ENCODE measurements around the gene EHMT1. TPM values are rescaled to one million over a fixed set of nuclear protein-coding genes. Genes with fewer than 3 reads are reported as not detected.

EHMT1 gene
- total and polyA plus RNA-seq, 10 of the 15 experiments (the other 5 are each of a cell fraction or from before 2014, with no cell fraction given) = 2.9 to 100 (median 48.1) TPM

- no peaks in the 10 kb centered on the region for H4K20me1 ChIP-seq (ENCODE audit: control insufficient read depth, insufficient read depth)
- H3K4me1 ChIP-seq (ENCODE audit: control insufficient read depth, insufficient read depth, low read length) = no peaks in the 10 kb centered on the region; the same call in 1 of the 2 replicates
- SMC1A ChIA-PET (ENCODE audit: uncharacterized antibody, unreplicated experiment) = no interaction called here
- FAIRE-seq = no peak
- no peak overlapping the region for H3K9ac ChIP-seq (ENCODE audit: control insufficient read depth, insufficient read depth, low read length)
- WGBS (ENCODE audit: insufficient coverage, insufficient replicate concordance, low lambda C conversion rate, missing lambda C conversion rate) = 88% methylated on average over 28 of the region's 28 CpGs
- no peak for DNase-seq (ENCODE audit: low read depth, low spot score)
- in situ Hi-C loops (cut with MboI) = no loop called here
- RAD21 ChIA-PET (ENCODE audit: unreplicated experiment) = no interaction called here
- H3K27me3 ChIP-seq (replicated peaks in 1 of 2; ENCODE audit: control insufficient read depth in 2 of 2, insufficient read depth in 2 of 2, low read length in 1 of 2) = no peaks in the 10 kb centered on the region
- no TSS peak for BruUV-seq (replicated peaks)
- POLR2A ChIA-PET = no interaction called here
- no peak overlapping the region for H3K27ac ChIP-seq (ENCODE audit: control insufficient read depth, insufficient read depth)
- H3K79me2 ChIP-seq (ENCODE audit: control insufficient read depth, insufficient read depth, low read length) = no peaks in the 10 kb centered on the region
- no peak for ATAC-seq
- H2AFZ ChIP-seq (ENCODE audit: control insufficient read depth, low read depth, low read length) = no peak overlapping the region
- H3K4me2 ChIP-seq (ENCODE audit: control insufficient read depth, insufficient read depth) = no peak overlapping the region
- no peaks in the 10 kb centered on the region; the same call in 2 of the 3 replicates for H3K9me3 ChIP-seq (replicated peaks; ENCODE audit: control insufficient read depth, insufficient read depth, low read length)
- TF ChIP-seq ZNF207 (IDR thresholded peaks at IDR 0.05; ENCODE audit: borderline replicate concordance) (no peak), BACH1 (IDR thresholded peaks at IDR 0.05; ENCODE audit: borderline replicate concordance) (no peak), RELB (IDR thresholded peaks at IDR 0.05; ENCODE audit: low read depth) (no peak)
- CTCF ChIA-PET = no interaction called here
- no peak overlapping the region for H3K4me3 ChIP-seq
- intact Hi-C loops (cut with micrococcal nuclease; ENCODE audit: unreplicated experiment) = no loop called here
- peaks cover 10 to 45% of the 10 kb centered on the region in 2 experiments for H3K36me3 ChIP-seq (ENCODE audit: control insufficient read depth in 2 of 2, insufficient read depth in 2 of 2, low read length in 1 of 2)
Observed at GRCh38 chr9:137836151-137836830, 217.5 kb downstream of the EHMT1 start.

GRCh38 chr9:137836831-137837241, 218.0 kb downstream of the EHMT1 start:
- ATAC-seq = peak; percentile 23; the same call in 2 of the 3 replicates
- ChIA-PET SMC1A (ENCODE audit: uncharacterized antibody, unreplicated experiment) (no interaction called here), POLR2A (no interaction called here), RAD21 (ENCODE audit: unreplicated experiment) (no interaction called here), CTCF (no interaction called here)
- TF ChIP-seq CTCF (IDR thresholded peaks at IDR 0.05 in 2 of 3, conservative IDR thresholded peaks at IDR 0.05 in 1 of 3; ENCODE audit: control insufficient read depth in 2 of 3, extremely low read depth in 1 of 3, insufficient read depth in 1 of 3, low read depth in 3 of 3, low read length in 3 of 3) (0 out of 6 replicates have a peak, but pooled peaks of 1 of the 3 experiments have one; percentile 5), CEBPB (IDR thresholded peaks at IDR 0.05; ENCODE audit: borderline replicate concordance in 1 of 2, low read depth in 2 of 2, low read length in 2 of 2) (peak in 1 of 2 experiments; percentile 60; a peak in 2 of 4 replicates), NFXL1 (IDR thresholded peaks at IDR 0.05; ENCODE audit: borderline replicate concordance) (no peak)
- peaks cover 10 to 42% of the 10 kb centered on the region in 2 experiments for H3K36me3 ChIP-seq (ENCODE audit: control insufficient read depth in 2 of 2, insufficient read depth in 2 of 2, low read length in 1 of 2)
- H4K20me1 ChIP-seq (ENCODE audit: control insufficient read depth, insufficient read depth) = no peaks in the 10 kb centered on the region
- WGBS (ENCODE audit: insufficient coverage, insufficient replicate concordance, low lambda C conversion rate, missing lambda C conversion rate) = 85% methylated on average over 12 of the region's 12 CpGs
- no peak overlapping the region for H3K9ac ChIP-seq (ENCODE audit: control insufficient read depth, insufficient read depth, low read length)
- BruUV-seq (replicated peaks) = no TSS peak
- no peak overlapping the region for H3K4me2 ChIP-seq (ENCODE audit: control insufficient read depth, insufficient read depth)
- DNase-seq (ENCODE audit: low read depth, low spot score) = no peak
- no peak overlapping the region for H2AFZ ChIP-seq (ENCODE audit: control insufficient read depth, low read depth, low read length)
- no peaks in the 10 kb centered on the region; the same call in 2 of the 3 replicates for H3K9me3 ChIP-seq (replicated peaks; ENCODE audit: control insufficient read depth, insufficient read depth, low read length)
- no peak overlapping the region for H3K4me3 ChIP-seq
- FAIRE-seq = no peak
- intact Hi-C loops (cut with micrococcal nuclease; ENCODE audit: unreplicated experiment) (no loop called here), in situ Hi-C loops (cut with MboI) (no loop called here)
- no peaks in the 10 kb centered on the region for H3K79me2 ChIP-seq (ENCODE audit: control insufficient read depth, insufficient read depth, low read length)
- no peaks in the 10 kb centered on the region for H3K27me3 ChIP-seq (replicated peaks in 1 of 2; ENCODE audit: control insufficient read depth in 2 of 2, insufficient read depth in 2 of 2, low read length in 1 of 2)
- H3K4me1 ChIP-seq (ENCODE audit: control insufficient read depth, insufficient read depth, low read length) = no peaks in the 10 kb centered on the region; the same call in 1 of the 2 replicates
- no peak overlapping the region for H3K27ac ChIP-seq (ENCODE audit: control insufficient read depth, insufficient read depth)

All from GM12878 (cell line).